Inferior parietal cortex (tissue), 1 donor: ENCODE results near the gene VSIG10L.

Source experiments
- DNase-seq: peaks from one replicate; pipeline ENCODE4 v3.0.0-alpha.2; 2016; ENCODE audit errors: extremely low spot score

The VSIG10L gene

DNA sequence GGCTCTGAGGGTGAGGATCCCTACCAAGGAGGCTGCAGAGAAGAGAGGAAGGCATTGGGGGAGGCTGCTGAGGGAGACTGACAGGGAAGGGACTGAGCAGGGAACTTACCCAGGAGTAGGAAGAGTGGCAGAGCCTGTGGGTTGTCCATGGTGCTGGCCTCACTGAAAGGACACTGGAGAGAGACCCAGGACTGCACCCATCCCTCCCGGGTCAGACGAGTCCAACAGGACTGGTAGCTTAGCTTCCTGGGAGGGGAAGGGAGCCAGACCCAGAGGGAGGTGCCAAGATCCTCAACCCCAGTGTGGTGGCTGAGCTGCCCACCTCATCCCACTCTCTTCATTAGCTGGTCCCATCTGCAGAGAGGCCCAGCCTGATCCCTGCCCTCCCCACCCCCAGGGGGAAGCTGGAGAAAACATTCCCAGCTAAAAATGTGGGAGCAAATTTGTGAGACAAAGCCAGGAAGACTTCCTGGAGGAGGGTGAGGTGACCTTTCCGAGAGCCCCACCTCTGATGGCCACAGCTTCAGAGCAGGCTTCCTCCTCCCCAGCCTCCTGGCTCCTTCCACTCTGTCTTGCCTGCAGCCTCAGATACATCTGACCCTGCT lies at the start of gene VSIG10L:
Gene VSIG10L, minus strand, starts transcription at position 164 of the 605 bp plus-strand sequence. Its CDS starts 15 bp downstream, at position 149.
- no peak for DNase-seq

GRCh38 chr19:51391073-51391611 lies 49.2 kb upstream of the VSIG10L start:
- no peak for DNase-seq

GRCh38 chr19:51389143-51389542 lies 47.2 kb upstream of the VSIG10L start:
- DNase-seq: no peak

DNA sequence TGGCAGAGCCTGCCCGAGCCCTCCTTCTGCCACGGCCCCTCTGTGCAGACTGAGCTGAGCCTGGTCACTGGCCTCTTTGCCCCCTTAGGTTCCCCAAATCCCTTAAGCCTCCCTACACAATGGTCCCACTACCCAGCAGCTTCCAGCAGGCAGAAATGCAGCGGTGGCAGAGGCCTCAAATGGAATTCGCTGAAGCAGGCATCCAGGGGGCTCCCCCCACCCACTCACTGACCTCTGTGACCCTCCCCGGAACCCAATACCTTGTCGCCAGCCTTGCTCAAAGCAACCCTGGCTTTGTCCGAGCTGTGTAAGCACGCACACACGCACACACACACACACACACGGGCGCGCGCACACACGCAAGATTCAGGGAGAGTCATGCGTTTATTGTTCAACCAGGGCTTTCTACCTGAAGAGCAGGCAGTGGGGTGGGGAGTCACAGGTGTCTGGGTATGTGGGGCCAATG lies 46.0 kb upstream of the VSIG10L start, which contains the start of gene LIM2:
Gene LIM2, minus strand, starts transcription at position 51 of the 466 bp plus-strand sequence. CDS start 531 bp downstream, outside the sequence.
- no peak for DNase-seq

DNA sequence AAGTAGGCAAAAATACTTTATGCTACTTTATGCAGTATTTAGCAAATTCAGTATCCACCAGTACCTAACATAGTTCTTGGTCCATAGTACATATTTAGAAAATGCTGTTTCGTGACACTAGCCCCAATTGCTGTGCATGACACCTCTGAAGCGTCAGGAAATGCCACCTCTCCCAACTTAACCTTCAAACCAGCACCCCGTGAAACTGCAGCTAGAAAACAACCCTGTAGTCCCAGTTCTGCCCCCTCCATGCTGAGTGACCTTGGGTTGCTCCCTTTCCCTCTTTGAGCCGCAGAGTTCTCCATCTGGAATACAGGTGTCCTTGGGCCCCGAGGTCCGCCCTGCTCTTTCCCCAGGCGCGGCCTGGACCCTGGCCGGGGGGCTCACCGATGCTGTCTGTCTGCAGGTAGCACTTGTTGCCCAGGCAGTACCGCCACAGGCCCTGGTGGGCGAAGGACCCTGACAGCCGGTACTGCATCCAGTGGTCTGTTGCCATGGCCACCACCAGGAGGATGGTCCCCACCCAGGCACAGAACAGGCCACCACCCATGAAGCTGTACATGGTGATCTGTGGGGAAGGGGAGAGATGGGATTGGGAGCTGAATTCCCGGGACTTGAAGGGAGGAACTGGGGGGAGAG lies 45.1 kb upstream of the VSIG10L start:
- DNase-seq: no peak

DNA sequence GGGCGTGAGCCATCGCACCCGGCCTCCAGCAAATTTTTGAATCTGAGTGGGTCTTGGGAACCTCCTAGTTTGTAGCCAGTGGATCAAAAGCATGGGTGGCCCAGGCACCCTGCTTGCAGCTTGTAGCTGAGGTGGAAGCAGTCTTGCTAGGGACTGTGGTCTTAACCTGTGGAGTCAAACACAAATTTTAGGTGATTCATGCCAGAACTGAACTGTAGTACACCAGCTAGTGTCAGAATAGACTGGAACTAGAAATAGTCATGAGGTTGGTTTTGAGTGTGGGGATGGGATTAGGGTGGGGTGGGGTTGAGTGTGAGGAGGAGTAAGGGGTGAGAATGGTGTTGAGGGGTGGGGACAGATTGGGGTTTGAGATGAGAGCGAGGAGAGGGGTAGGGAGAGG lies 40.1 kb upstream of the VSIG10L start:
- DNase-seq: no peak

GRCh38 chr19:51380379-51380778 lies 38.4 kb upstream of the VSIG10L start:
- no peak for DNase-seq

- no peak for DNase-seq
Observed at GRCh38 chr19:51377422-51377821, 35.5 kb upstream of the VSIG10L start.

GRCh38 chr19:51375504-51376221 lies 33.7 kb upstream of the VSIG10L start:
- DNase-seq: no peak

DNA sequence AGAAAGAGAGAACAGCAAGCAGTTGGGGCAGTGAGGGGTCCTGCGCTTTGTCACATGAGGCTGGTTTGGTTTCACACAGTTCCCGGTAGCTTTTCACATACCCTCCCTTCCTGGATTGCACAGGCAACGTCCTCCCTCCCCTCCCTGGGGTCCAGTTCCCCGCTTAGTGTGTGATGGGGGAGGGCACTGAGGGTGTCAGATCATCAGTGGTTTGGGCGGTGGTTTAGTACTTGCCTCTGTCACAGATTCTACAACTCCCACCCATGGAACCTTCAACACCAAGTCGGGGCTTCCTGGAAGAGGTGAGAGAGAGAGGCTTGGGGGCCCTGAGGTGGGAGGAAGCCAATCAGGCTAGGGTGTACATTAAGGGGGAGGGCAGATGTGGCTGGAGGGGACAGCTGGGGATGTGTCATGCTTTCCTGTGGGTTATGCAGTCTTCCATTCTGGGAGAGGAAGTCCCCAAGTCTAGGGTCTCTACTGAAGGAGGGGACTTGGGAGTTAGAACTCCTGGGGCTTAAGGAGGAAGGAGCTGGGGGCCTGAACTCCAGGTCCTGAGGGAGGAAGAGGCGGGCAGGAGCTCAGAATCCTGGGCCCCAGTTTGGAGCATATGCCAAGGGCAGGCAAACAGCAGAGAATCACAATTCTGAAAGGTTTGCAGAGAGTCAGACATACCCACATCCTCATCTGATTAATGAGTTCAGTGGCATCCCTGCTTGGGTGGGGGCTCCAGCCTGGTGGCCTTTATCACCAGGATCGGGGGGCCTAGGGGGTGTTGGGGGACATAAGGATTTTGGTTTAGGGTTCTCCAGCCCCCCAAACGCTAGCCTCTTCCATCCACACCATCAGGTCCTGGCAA lies 30.9 kb upstream of the VSIG10L start, which contains the start of gene NKG7:
Gene NKG7, minus strand, starts transcription at position 6 of the 856 bp plus-strand sequence. CDS start 119 bp downstream, outside the sequence.
- no peak for DNase-seq

DNA sequence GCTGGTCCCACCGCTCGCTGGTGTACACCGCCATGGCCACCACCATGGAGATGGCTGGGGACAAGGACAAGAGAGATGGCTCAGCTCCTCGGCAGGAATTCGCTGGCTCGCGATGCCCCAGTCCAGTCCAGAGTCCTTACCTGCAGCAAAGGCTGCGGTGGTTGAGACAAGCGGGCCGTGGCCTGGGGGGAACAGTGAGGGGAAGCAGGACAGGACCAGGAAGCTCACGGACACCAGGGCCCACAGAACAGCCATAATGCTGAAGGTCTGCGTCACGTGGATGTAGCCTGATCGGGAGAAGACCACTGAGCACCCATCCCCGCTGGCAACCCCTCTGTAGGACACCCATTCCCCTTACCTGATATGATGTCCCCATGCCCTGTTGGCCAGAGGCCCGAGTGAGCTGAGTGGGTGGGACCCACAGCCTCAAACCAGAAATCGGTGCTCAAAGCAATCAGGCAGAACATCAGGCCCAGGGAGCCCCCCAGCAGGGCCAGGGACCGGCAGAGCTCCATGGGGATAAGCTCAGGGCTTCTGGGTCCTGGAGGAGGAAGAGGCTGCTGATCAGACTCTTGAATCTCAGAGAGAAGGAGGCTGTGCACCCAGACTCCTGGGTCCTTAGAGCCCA lies 30.2 kb upstream of the VSIG10L start:
- DNase-seq: no peak

- no peak for DNase-seq
Observed at GRCh38 chr19:51371186-51371690, 29.3 kb upstream of the VSIG10L start.

DNA sequence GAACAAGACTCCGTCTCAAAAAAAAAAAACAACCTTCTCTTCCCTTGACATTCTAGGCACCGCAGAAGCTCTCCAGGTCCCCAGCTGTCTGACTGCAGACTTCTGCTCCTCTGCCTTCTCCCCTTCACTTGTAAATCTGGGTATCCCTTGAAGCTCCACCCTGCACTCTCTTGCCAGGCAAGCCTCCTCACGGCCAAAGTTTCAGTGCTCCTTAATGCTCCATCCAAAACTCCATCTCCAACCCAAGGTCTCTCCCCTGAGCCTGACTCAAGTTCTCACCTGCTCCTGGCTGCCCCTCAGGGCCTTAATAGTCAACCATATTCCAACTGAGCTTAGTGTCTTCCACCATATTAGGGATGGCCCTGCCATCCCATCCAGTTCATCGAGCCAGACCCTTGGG lies 28.3 kb upstream of the VSIG10L start:
- no peak for DNase-seq

DNA sequence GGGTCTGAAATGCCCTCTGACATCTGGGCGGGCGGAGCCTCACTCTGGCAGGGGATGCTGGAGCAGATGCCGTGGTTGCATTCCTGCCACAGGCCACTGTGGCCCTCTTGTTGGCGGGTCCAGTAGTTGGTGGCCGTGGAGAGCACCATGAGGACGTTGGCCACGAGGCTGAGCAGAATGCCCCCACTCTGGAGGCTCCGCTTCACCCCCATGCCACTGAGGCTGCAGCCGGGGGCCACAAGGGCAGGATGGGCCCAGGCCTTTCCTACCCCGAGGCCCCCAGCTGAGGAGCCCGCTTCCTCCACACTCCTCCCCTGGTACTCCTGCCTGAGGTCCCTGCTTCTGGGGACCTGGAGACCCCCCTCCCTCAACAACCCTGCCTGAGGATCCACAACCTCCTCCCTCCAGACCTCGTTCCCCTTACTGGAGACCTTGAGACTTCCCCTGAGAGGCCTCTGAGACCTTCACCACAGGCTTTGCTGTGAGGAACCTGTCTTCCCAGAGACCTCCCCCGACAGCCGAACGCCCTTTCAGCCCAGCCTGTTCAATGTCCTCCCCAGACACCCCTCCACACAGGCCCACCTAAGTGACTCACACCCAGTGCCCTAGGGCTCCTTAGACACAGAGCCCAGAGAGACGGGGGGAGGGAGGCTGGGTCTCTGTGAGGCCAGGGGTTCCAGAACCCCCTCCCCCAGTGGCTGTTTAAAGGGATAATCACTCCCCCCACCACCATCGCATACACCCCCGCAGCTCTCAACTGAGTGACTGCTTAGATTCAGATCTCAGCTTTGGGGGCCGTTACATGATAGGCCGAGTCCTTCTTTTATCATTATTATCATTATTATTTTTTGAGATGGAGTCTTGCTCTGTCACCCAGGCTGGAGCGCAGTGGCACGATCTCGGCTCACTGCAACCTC lies 26.7 kb upstream of the VSIG10L start, which contains the start of gene CLDND2:
Gene CLDND2, minus strand, starts transcription at position 638 of the 917 bp plus-strand sequence. Its CDS starts 426 bp downstream, at position 212.
- DNase-seq: no peak

DNA sequence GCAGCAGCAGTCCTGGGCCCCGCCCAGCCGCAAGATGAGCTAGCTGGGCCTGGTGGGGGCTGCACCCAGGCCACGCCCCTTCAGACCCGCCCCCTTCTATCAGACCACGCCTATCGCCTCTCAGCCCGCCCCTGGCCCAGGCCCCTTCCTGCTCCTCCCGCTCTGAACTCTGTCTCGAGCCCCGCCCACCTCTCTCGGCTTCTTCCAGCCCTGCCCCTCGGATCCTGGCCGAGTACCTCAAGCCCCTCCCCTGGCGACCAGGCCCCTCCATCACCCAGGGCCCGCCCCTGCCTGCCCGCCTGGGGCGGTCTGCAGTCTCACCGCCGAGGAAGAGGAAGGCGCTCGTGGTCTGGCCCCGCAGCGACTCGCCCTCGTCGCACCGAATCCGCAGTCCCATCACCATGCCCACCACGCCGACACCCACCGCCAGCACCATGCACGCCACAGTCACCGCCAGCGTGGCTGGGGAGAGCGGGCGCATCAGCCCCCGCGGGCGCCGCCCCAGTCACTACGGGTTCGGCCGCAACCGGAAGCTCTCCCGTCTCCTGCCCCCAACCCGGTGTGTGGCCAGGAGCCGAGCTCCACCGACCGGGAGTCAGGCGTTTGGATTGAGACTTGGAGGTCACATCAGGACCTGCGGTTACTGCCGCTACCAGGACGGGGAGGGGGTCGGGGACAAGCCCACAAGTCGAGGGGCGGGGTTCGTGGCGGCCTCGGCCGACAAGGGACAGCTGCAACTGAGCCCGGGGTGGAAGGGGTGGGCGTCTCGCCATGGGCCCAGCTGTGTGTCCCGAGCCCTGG lies 25.8 kb upstream of the VSIG10L start:
- peak; percentile 91 for DNase-seq

DNA sequence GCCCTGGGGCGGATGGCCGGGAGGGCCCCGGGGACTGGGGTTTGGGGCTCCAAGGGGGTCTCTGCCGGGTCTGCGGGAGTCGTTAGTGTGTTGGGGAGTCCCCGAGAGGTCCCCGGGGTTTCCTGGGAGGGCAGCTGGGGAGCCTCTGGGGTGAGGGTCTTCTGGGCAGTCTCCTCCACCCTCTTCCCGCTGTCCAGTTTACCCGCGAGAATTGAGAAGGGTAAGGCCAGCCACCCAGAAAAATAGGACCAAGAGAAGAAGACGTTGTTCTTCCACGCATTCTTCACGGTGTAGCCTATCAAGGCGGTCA lies 25.3 kb upstream of the VSIG10L start:
- no peak for DNase-seq

DNA sequence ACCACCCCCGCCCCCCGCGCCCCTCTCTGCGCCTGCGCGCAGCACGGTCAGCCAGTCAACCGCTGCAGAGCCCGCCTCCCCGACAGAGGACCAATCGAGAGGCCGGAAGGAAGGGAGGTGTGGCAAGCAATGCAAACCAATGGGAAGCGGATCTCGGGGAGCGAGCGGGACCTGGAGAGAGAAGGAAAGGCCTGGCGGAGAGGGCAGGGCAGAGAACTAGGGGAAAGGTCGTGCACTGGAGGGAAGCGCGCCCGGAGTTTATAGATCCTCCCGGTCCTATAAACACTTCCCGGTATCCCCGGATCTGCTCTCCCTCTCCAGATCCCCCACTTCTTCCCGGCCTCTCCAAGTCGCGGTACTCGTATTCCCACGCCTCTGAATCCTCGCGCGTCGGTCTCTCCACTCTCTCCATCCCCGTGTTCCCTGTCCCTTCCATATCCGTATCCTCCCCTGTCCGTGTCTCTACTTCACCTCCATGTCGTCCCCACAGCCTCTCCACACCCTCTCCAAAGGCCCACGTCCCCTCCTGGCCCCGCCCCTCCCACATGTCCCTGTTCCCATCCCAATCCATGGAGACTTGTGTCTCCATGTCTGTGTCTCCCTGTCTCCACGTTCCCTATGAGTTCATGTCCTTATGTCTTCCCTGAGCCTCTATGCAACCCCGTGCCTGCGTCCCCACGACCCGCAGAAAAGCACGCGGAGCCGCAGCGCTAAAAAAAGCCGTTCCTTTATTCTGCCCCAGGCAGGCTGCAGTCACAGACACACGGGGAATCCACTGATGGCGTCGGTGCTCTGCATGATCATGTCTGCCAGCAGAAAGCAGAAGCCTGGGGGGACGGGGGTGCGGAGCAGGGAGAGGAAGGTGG lies 24.7 kb upstream of the VSIG10L start:
- DNase-seq: peak; percentile 99

GRCh38 chr19:51365965-51366388 lies 24.0 kb upstream of the VSIG10L start, which contains the start of gene ETFB:
Gene ETFB (minus strand): TSS chr19:51366388. CDS start chr19:51366326, 62 bp downstream.
- no peak for DNase-seq
